Central memory CD8-positive, alpha-beta T cell (primary cell): ENCODE measurements around the gene CD180.

Experiments used
- ATAC-seq: fragments of 150-1000 bp; cut with Tn5 transposase; replicated peaks from 2 replicates; pipeline ENCODE4 v1.10.0; 2022; ENCODE audit warnings: mild to moderate bottlenecking, moderate FRiP score, moderate number of reproducible peaks; ENCODE audit not compliant: poor library complexity, severe bottlenecking; ENCODE audit errors: extremely low read depth
- DNase-seq, 2 donors: peaks; one replicate each; pipeline ENCODE4 v3.0.0; 2021; ENCODE audit warnings: low spot score in 2 of 2
- H3K27ac Mint-ChIP-seq: one replicate; pipeline ENCODE4 v1.8.0; 2022; ENCODE audit warnings: low read depth, mild to moderate bottlenecking, moderate library complexity, mixed read lengths
- H3K27me3 Mint-ChIP-seq: one replicate; pipeline ENCODE4 v1.8.0; 2022; ENCODE audit warnings: mixed read lengths
- H3K36me3 Mint-ChIP-seq: one replicate; pipeline ENCODE4 v1.8.0; 2022; ENCODE audit warnings: mild to moderate bottlenecking, moderate library complexity, mixed read lengths; ENCODE audit not compliant: insufficient read depth
- H3K4me1 Mint-ChIP-seq: one replicate; pipeline ENCODE4 v1.8.0; 2022; ENCODE audit warnings: mixed read lengths
- H3K4me3 Mint-ChIP-seq: one replicate; pipeline ENCODE4 v1.8.0; 2022; ENCODE audit warnings: mild to moderate bottlenecking, moderate library complexity, mixed read lengths
- H3K9me3 Mint-ChIP-seq: one replicate; pipeline ENCODE4 v1.8.0; 2022; ENCODE audit warnings: mixed read lengths

Gene CD180

GRCh38 chr5:67146574-67146973, 50.0 kb downstream of the CD180 start:
- H3K4me3 Mint-ChIP-seq = no peak overlapping the region
- no peaks in the 10 kb centered on the region for H3K9me3 Mint-ChIP-seq
- H3K27ac Mint-ChIP-seq = no peak overlapping the region
- no peaks in the 10 kb centered on the region for H3K4me1 Mint-ChIP-seq
- no peaks in the 10 kb centered on the region for H3K27me3 Mint-ChIP-seq
- ATAC-seq (no peak), DNase-seq (no peak)
- H3K36me3 Mint-ChIP-seq = peaks cover 15% of the 10 kb centered on the region

DNA sequence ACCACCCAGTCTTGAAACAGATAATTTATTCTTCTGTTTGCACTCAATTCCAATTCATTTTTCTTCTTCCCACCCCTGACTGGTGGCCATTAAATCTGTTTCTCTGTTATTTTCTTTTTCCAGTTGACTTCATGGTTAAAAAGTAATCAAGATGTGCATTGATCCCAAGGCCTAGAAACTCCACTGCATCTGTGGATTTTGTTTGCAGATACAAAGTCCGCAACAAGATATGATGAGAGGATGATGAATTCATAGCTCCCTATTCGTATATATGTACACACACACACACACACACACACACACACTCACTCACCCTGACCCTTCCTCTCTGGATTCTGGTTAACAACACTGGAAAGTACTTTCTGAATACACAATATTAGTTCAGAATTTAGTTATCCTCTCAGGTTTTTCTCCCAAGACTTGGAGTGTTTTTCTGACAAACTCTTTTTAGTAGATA, 52.4 kb downstream of the CD180 start:
- H3K36me3 Mint-ChIP-seq = peaks cover 12% of the 10 kb centered on the region
- H3K27me3 Mint-ChIP-seq = no peaks in the 10 kb centered on the region
- no peak for ATAC-seq
- no peak for DNase-seq
- H3K9me3 Mint-ChIP-seq = no peaks in the 10 kb centered on the region
- no peaks in the 10 kb centered on the region for H3K4me1 Mint-ChIP-seq
- H3K4me3 Mint-ChIP-seq = no peak overlapping the region
- H3K27ac Mint-ChIP-seq = no peak overlapping the region

GRCh38 chr5:67143549-67143948, 53.0 kb downstream of the CD180 start:
- Mint-ChIP-seq H3K27me3 (no peaks in the 10 kb centered on the region), H3K9me3 (no peaks in the 10 kb centered on the region), H3K36me3 (peaks cover 12% of the 10 kb centered on the region), H3K4me3 (no peak overlapping the region), H3K27ac (no peak overlapping the region), H3K4me1 (no peaks in the 10 kb centered on the region)
- ATAC-seq (no peak), DNase-seq (no peak)

DNA sequence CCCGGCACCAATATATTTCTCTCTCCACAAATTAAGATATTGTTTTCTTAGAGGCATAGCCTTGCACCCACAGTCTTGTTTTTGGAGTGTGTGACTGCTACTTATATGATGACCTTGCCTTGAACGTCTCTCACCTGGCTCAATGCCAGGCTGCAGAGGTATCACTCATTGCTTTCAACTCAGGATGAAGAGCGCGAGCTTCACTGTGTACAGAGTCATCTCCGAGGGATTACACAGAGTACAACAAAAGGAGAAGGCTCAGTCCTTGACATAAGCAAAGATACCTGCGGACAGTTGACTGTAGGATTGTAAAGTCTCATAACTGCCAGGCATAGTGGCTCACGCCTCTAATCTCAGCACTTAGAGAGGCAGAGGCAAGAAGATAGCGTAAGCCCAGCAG, 53.8 kb downstream of the CD180 start:
- Mint-ChIP-seq H3K9me3 (no peaks in the 10 kb centered on the region), H3K4me1 (no peaks in the 10 kb centered on the region), H3K36me3 (peaks cover 12% of the 10 kb centered on the region), H3K4me3 (no peak overlapping the region), H3K27me3 (no peaks in the 10 kb centered on the region), H3K27ac (no peak overlapping the region)
- no peak for DNase-seq
- ATAC-seq = no peak

- H3K9me3 Mint-ChIP-seq = no peaks in the 10 kb centered on the region
- H3K4me1 Mint-ChIP-seq = no peaks in the 10 kb centered on the region
- no peak for DNase-seq
- no peak overlapping the region for H3K4me3 Mint-ChIP-seq
- no peak overlapping the region for H3K27ac Mint-ChIP-seq
- H3K27me3 Mint-ChIP-seq = no peaks in the 10 kb centered on the region
- H3K36me3 Mint-ChIP-seq = peaks cover 10% of the 10 kb centered on the region
- no peak for ATAC-seq
These were observed 55.0 kb downstream of the CD180 start for GRCh38 chr5:67141644-67142043.

- no peaks in the 10 kb centered on the region for H3K9me3 Mint-ChIP-seq
- H3K27ac Mint-ChIP-seq = no peak overlapping the region
- peaks cover 13% of the 10 kb centered on the region for H3K36me3 Mint-ChIP-seq
- H3K27me3 Mint-ChIP-seq = no peaks in the 10 kb centered on the region
- DNase-seq = no peak
- H3K4me1 Mint-ChIP-seq = no peaks in the 10 kb centered on the region
- ATAC-seq = no peak
- no peak overlapping the region for H3K4me3 Mint-ChIP-seq
These were observed 56.2 kb downstream of the CD180 start for GRCh38 chr5:67140413-67140812.

DNA sequence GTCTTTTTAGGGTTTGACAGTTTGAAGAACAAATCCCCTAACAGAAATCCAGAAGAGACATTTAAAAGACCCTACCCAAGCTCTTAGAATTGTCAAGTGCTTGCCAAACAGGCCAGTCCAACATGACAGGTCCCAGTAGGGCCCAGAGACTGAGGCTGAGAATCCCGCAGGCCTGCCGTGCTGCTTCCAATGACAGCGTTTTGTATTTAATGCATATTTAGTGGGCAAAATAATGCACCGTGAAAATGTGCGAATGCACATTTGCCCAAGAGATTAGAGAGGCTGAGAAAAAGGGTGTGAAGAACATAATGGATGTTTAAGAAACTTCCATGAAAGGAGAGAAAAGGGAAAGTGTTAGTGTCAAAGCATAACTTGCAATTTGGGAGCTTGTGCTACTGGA, 57.6 kb downstream of the CD180 start:
- no peak for DNase-seq
- Mint-ChIP-seq H3K9me3 (no peaks in the 10 kb centered on the region), H3K27me3 (no peaks in the 10 kb centered on the region), H3K27ac (no peak overlapping the region), H3K4me1 (no peaks in the 10 kb centered on the region), H3K36me3 (peaks cover 16% of the 10 kb centered on the region), H3K4me3 (no peak overlapping the region)
- no peak for ATAC-seq

DNA sequence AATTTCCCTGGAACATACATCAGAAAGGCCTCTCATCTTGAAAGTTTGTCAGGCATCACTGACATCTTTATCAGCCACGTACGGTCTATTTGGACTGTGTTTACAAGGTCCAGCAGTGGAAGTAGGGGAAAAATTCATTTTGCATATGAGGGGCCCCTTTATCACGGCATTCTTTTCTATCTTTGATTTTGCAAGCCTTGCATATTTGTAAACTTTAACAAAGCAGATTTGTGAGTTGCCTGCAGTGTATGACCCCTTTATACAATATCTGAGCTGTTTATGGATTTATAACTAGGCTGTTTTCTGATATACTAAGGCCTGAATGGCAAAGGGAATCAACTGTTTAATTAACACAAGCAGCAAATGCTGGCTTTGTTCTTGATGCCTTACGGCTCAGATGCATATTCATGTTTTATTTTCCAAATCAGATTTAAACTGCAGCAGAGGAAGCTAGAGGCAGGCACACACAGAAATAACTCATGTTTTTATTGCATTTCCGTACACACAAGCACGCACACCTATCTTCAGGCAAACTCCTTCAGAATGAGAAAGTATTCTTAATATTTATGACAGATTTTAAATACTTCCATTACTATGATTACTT, 61.1 kb downstream of the CD180 start:
- Mint-ChIP-seq H3K36me3 (peaks cover 9% of the 10 kb centered on the region), H3K4me1 (no peaks in the 10 kb centered on the region), H3K4me3 (no peak overlapping the region), H3K27ac (no peak overlapping the region), H3K9me3 (no peaks in the 10 kb centered on the region), H3K27me3 (no peaks in the 10 kb centered on the region)
- DNase-seq (no peak), ATAC-seq (no peak)

GRCh38 chr5:67133776-67134175, 62.8 kb downstream of the CD180 start:
- no peaks in the 10 kb centered on the region for H3K27me3 Mint-ChIP-seq

GRCh38 chr5:67133217-67133616, 63.4 kb downstream of the CD180 start:
- no peaks in the 10 kb centered on the region for H3K4me1 Mint-ChIP-seq
- H3K36me3 Mint-ChIP-seq = peaks cover 9% of the 10 kb centered on the region
- ATAC-seq (no peak), DNase-seq (no peak)
- H3K9me3 Mint-ChIP-seq = no peaks in the 10 kb centered on the region
- no peak overlapping the region for H3K27ac Mint-ChIP-seq
- no peak overlapping the region for H3K4me3 Mint-ChIP-seq
- no peaks in the 10 kb centered on the region for H3K27me3 Mint-ChIP-seq

More at GRCh38 chr5:67133776-67134175, 62.8 kb downstream of the CD180 start:
- Mint-ChIP-seq H3K9me3 (no peaks in the 10 kb centered on the region), H3K27ac (no peak overlapping the region), H3K4me3 (no peak overlapping the region), H3K36me3 (peaks cover 9% of the 10 kb centered on the region), H3K4me1 (no peaks in the 10 kb centered on the region)
- no peak for ATAC-seq
- DNase-seq = no peak

DNA sequence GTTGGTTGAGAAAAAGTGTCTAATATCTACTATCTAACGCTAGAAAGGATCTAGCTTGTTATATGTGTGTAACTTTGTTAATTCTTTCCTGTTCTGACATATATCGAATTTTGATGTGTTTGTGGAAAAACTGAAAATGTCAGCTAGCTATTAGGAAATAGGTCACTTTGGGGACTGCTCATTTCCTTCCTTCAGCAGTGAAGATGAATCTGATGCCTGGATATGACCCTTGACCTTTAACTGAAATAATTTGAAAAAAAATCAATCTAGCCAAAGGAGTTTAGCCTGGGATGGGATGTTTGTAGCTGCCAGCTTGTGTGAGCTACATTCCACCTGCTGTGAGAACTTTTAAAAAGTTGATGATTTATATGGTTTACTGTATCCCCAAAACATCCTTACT, 66.8 kb downstream of the CD180 start:
- no peak for ATAC-seq
- Mint-ChIP-seq H3K27me3 (no peaks in the 10 kb centered on the region), H3K36me3 (peaks cover 6% of the 10 kb centered on the region), H3K9me3 (no peaks in the 10 kb centered on the region), H3K27ac (no peak overlapping the region), H3K4me3 (no peak overlapping the region), H3K4me1 (peaks cover 6% of the 10 kb centered on the region)
- DNase-seq = no peak
